GM12891 (cell line): Measurements from ENCODE around the gene TMEM125.
A peak's percentile ranks its signal among the peaks of the same experiment; 100 is the strongest.

Experiments
- PAX5 ChIP-seq: IDR thresholded peaks from 2 replicates; pipeline ENCODE4 v1.6.1; 2011; ENCODE audit warnings: low read length, moderate library complexity, mild to moderate bottlenecking; ENCODE audit not compliant: insufficient read depth, severe bottlenecking
- POLR2A ChIP-seq: IDR thresholded peaks from 2 replicates; pipeline ENCODE4 v1.6.1; 2011; ENCODE audit warnings: low read depth, low read length, control low read depth
- POLR2AphosphoS5 ChIP-seq: IDR thresholded peaks from 2 replicates; pipeline ENCODE4 v1.6.1; 2011; ENCODE audit warnings: low read depth, low read length, control low read depth
- POU2F2 ChIP-seq: IDR thresholded peaks from 2 replicates; pipeline ENCODE4 v1.6.1; 2011; ENCODE audit warnings: low read depth, mild to moderate bottlenecking, control low read depth, low read length, moderate library complexity
- SPI1 ChIP-seq: IDR thresholded peaks from 2 replicates; pipeline ENCODE4 v1.6.1; 2011; ENCODE audit warnings: low read depth, low read length, control low read depth
- TAF1 ChIP-seq: IDR thresholded peaks from 2 replicates; pipeline ENCODE4 v1.6.1; 2011; ENCODE audit warnings: low read depth, low read length, control low read depth

GRCh38 chr1:43220905-43221778 is 48.6 kb upstream of the TMEM125 start:
- no peak for TF ChIP-seq POLR2AphosphoS5
- no peak for TF ChIP-seq POLR2A
- TF ChIP-seq TAF1: no peak
- TF ChIP-seq POU2F2: no peak
- peak; percentile 82 for TF ChIP-seq SPI1
- no peak for TF ChIP-seq PAX5
